GM12878 (cell line): Measurements from ENCODE around the gene GCSAML. TPM values are rescaled to one million over a fixed set of nuclear protein-coding genes. Genes with fewer than 3 reads are reported as not detected.

Experiments
- ATAC-seq: fragments of 200-7000 bp; cut with Tn5 transposase; 3 replicates; pipeline ENCODE4 v1.9.1; 2020; ENCODE audit warnings: mild to moderate bottlenecking, moderate library complexity
- BruUV-seq: library from RNA; stranded (reverse); fragments of 400-500 nt; replicated peaks from 2 replicates; lab custom pipeline; 2021; lab: Mats Ljungman, UMichigan
- CTCF ChIA-PET: fragments of 300-600 bp; sonication (Branson Sonifier 250); formaldehyde crosslinking; extraction: SDS; loops from one replicate; lab custom pipeline; 2021; ENCODE audit warnings: inconsistent platforms; lab: Yijun Ruan, JAX
- POLR2A ChIA-PET: fragments of 350-600 bp; formaldehyde crosslinking; extraction: SDS; loops from one replicate; lab custom pipeline; 2021; ENCODE audit warnings: inconsistent platforms; lab: Charles Lee
- RAD21 ChIA-PET: fragments of 300-600 bp; sonication (Branson Sonifier 250); formaldehyde crosslinking; loops from one replicate; lab custom pipeline; 2023; ENCODE audit warnings: antibody characterized with exemption; ENCODE audit not compliant: unreplicated experiment; lab: Charles Lee
- SMC1A ChIA-PET: fragments of 300-600 bp; sonication (Branson Sonifier 250); formaldehyde crosslinking; loops from one replicate; lab custom pipeline; 2023; ENCODE audit not compliant: unreplicated experiment, uncharacterized antibody; lab: Charles Lee
- DNase-seq: peaks from one replicate; pipeline ENCODE4 v3.0.0-alpha.2; 2011; ENCODE audit warnings: low read depth, low spot score
- FAIRE-seq: peaks from 3 replicates; lab custom pipeline; 2011; peaks lifted over from hg19 to GRCh38; lab: Jason Lieb, UNC
- H2AFZ ChIP-seq: 2 replicates; pipeline ENCODE4 v1.6.0; 2011; ENCODE audit warnings: low read depth, low read length, control low read depth; ENCODE audit not compliant: control insufficient read depth
- H3K27ac ChIP-seq: 2 replicates; pipeline ENCODE4 v1.5.1; 2011; ENCODE audit warnings: control low read depth; ENCODE audit not compliant: control insufficient read depth, insufficient read depth
- H3K27me3 ChIP-seq, 2 experiments: replicated peaks in 1 of 2; 2 replicates each; pipeline versions ENCODE4 v1.6.0 to v1.6.1; 2011; ENCODE audit warnings: low read length in 1 of 2; ENCODE audit not compliant: control insufficient read depth in 2 of 2, insufficient read depth in 2 of 2
- H3K36me3 ChIP-seq, 2 experiments: 2 replicates each; pipeline ENCODE4 v1.5.1; 2011; ENCODE audit warnings: low read length in 1 of 2; ENCODE audit not compliant: control insufficient read depth in 2 of 2, insufficient read depth in 2 of 2
- H3K4me1 ChIP-seq: 2 replicates; pipeline ENCODE4 v1.6.1; 2011; ENCODE audit warnings: mild to moderate bottlenecking, low read length, moderate library complexity, mixed read lengths; ENCODE audit not compliant: control insufficient read depth, insufficient read depth
- H3K4me2 ChIP-seq: 2 replicates; pipeline ENCODE4 v1.6.0; 2011; ENCODE audit warnings: control low read depth; ENCODE audit not compliant: control insufficient read depth, insufficient read depth
- H3K4me3 ChIP-seq: fragments of 200-600 bp; sonication (generic); 2 replicates; pipeline ENCODE4 v1.5.1; 2016
- H3K79me2 ChIP-seq: 2 replicates; pipeline ENCODE4 v1.6.0; 2011; ENCODE audit warnings: low read length; ENCODE audit not compliant: control insufficient read depth, insufficient read depth
- H3K9ac ChIP-seq: 2 replicates; pipeline ENCODE4 v1.8.0; 2011; ENCODE audit warnings: low read length, control low read depth, mixed read lengths; ENCODE audit not compliant: control insufficient read depth, insufficient read depth
- H3K9me3 ChIP-seq: replicated peaks from 3 replicates; pipeline ENCODE4 v1.5.1; 2011; ENCODE audit warnings: mild to moderate bottlenecking, low read length; ENCODE audit not compliant: control insufficient read depth, insufficient read depth
- H4K20me1 ChIP-seq: 2 replicates; pipeline ENCODE4 v1.6.0; 2011; ENCODE audit not compliant: control insufficient read depth, insufficient read depth
- BRCA1 ChIP-seq: IDR thresholded peaks from 2 replicates; pipeline ENCODE4 v1.6.1; 2011; ENCODE audit warnings: low read depth, low read length, improper control_type of control experiment
- EGR1 ChIP-seq, 2 experiments: IDR thresholded peaks; 1 replicate in 1 of 2; 2 replicates in 1 of 2; pipeline ENCODE4 v1.6.1; 2011 to 2012; ENCODE audit warnings: low read depth in 2 of 2, low read length in 2 of 2, borderline replicate concordance in 1 of 2, mild to moderate bottlenecking in 1 of 2, moderate library complexity in 1 of 2
- ESRRA ChIP-seq: IDR thresholded peaks from 2 replicates; pipeline ENCODE4 v1.6.1; 2012; ENCODE audit warnings: mild to moderate bottlenecking, low read length, improper control_type of control experiment
- ETV6 ChIP-seq, 2 experiments: fragments of 450-650 bp in 1 of 2; IDR thresholded peaks in 1 of 2; conservative IDR thresholded peaks in 1 of 2; 2 replicates each; pipeline ENCODE4 v1.6.1; 2014; ENCODE audit warnings: antibody characterized with exemption in 1 of 2, borderline replicate concordance in 1 of 2, low read depth in 1 of 2, mild to moderate bottlenecking in 1 of 2, moderate library complexity in 1 of 2
- GABPA ChIP-seq: IDR thresholded peaks from 2 replicates; pipeline ENCODE4 v1.6.1; 2014; ENCODE audit warnings: antibody characterized with exemption, low read depth, mild to moderate bottlenecking, inconsistent platforms
- GATAD2B ChIP-seq: fragments of 450-650 bp; conservative IDR thresholded peaks from 2 replicates; pipeline ENCODE4 v1.6.1; 2017; ENCODE audit warnings: low read depth, mild to moderate bottlenecking, moderate library complexity
- MTA2 ChIP-seq: fragments of 450-650 bp; IDR thresholded peaks from 2 replicates; pipeline ENCODE4 v1.6.1; 2016; ENCODE audit warnings: low read depth, mild to moderate bottlenecking, moderate library complexity
- NFYA ChIP-seq: IDR thresholded peaks from 2 replicates; pipeline ENCODE4 v1.6.1; 2011; ENCODE audit warnings: low read depth, mild to moderate bottlenecking, low read length, improper control_type of control experiment, borderline replicate concordance
- PAX8 ChIP-seq: fragments of 450-650 bp; IDR thresholded peaks from 2 replicates; pipeline ENCODE4 v1.6.1; 2017; ENCODE audit warnings: mild to moderate bottlenecking, moderate library complexity
- POLR2AphosphoS5 ChIP-seq: IDR thresholded peaks from 2 replicates; pipeline ENCODE4 v1.6.1; 2011; ENCODE audit warnings: mild to moderate bottlenecking, low read length, inconsistent platforms
- RAD21 ChIP-seq: IDR thresholded peaks from 2 replicates; pipeline ENCODE4 v1.6.1; 2011; ENCODE audit warnings: mild to moderate bottlenecking, low read depth, low read length, moderate library complexity; ENCODE audit not compliant: insufficient read depth
- RBBP5 ChIP-seq: fragments of 200-600 bp; sonication (generic); conservative IDR thresholded peaks from 2 replicates; pipeline ENCODE4 v1.6.1; 2016
- SMAD5 ChIP-seq: IDR thresholded peaks from 2 replicates; pipeline ENCODE4 v1.6.1; 2016; ENCODE audit warnings: antibody characterized with exemption, low read depth
- ZBED1 ChIP-seq: IDR thresholded peaks from 2 replicates; pipeline ENCODE4 v1.6.1; 2016; ENCODE audit warnings: borderline replicate concordance
- WGBS: methylation state at CpG from one replicate; pipeline ENCODE4 v1.1.6; 2016; ENCODE audit warnings: low lambda C conversion rate; ENCODE audit not compliant: insufficient replicate concordance, insufficient coverage; ENCODE audit errors: missing lambda C conversion rate; 5-methylcytosine and 5-hydroxymethylcytosine counted together
- in situ Hi-C: fragments of 300-500 bp; cut with MboI; formaldehyde crosslinking; loops from 9 replicates; pipeline ENCODE4 v1.14.3; 2018; ENCODE audit warnings: mixed read lengths
- intact Hi-C: fragments of 100-400 bp; cut with micrococcal nuclease; formaldehyde crosslinking; loops from one replicate; pipeline ENCODE4 v1.14.2; 2022; ENCODE audit not compliant: unreplicated experiment
- polyA plus RNA-seq, 11 experiments: library from polyadenylated mRNA; depleted of rRNA in 4 of 11; unstranded in 6 of 11; stranded (reverse) in 5 of 11; fragments of >200 nt; fragmentation: Nextera tagmentation in 4 of 11; fragmentation: Illumina TruSeq in 1 of 11; extraction: Ambion mirVana in 4 of 11; extraction: Trizol in 1 of 11; gene quantifications; 1 replicate in 1 of 11; 2 replicates in 10 of 11; pipeline versions ENCODE4 v1.2.1 to v1.2.3, GENCODE V29; 2011 to 2016; ENCODE audit warnings: inconsistent platforms in 2 of 11, missing spikeins in 2 of 11, low read depth in 1 of 11
- total RNA-seq, 4 experiments: library from RNA; depleted of rRNA in 3 of 4; stranded (reverse); fragments of >200 nt in 3 of 4; fragmentation: Illumina TruSeq in 1 of 4; extraction: Trizol in 1 of 4; gene quantifications; 2 replicates each; pipeline versions ENCODE4 v1.2.1 to v1.2.3, GENCODE V29; 2013 to 2021
- TF ChIP-seq, protein P1 (sequence below): fragments of 450-650 bp; IDR thresholded peaks from 2 replicates; pipeline ENCODE4 v1.6.1; 2017; ENCODE audit warnings: borderline replicate concordance
- TF ChIP-seq, protein P2 (sequence below): fragments of 450-650 bp; IDR thresholded peaks from 2 replicates; pipeline ENCODE4 v1.6.1; 2017; ENCODE audit warnings: low read depth, mild to moderate bottlenecking, moderate library complexity

The GCSAML gene
- total and polyA plus RNA-seq, 10 of the 15 experiments (the other 5 are each of a cell fraction or from before 2014, with no cell fraction given) = 0.03 TPM; not detected in 9

DNA sequence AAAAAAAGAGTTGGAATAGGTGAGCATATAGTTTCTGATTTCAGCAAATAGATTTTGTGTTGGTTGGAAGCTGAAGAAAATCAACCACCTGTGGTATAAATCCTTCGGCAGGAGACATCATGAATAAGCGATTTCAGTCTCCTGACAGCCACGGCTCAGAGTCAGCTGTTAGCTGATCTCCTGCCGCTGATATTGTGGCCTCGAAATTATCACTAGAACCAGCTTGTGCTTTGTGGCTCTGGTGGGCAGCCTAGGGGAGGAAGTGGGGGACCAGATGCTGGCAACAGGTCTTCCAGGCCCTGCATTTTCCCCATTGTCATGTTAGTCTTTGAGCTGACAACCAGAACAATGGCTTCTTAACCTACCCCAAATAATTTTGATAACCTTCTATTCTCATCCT lies 842 bp upstream of the GCSAML start:
- CTCF ChIA-PET = interaction anchor here (0.6 kb wide), 1 partner anchor 62 kb away, joined by 3 read pairs; no protein-coding TSS in a partner anchor
- POLR2A ChIA-PET = no interaction called here
- BruUV-seq = no TSS peak
- RAD21 ChIA-PET = no interaction called here
- intact Hi-C loops = no loop called here
- TF ChIP-seq RAD21 = no peak
- TF ChIP-seq RBBP5 = no peak
- no peak for TF ChIP-seq EGR1 (IDR thresholded peaks at IDR 0.05; ENCODE audit: borderline replicate concordance in 1 of 2, low read depth in 2 of 2, low read length in 2 of 2)
- TF ChIP-seq GATAD2B = no peak
- no peak for TF ChIP-seq PAX8
- no peak for TF ChIP-seq SMAD5
- TF ChIP-seq POLR2AphosphoS5 = no peak
- TF ChIP-seq MTA2 = no peak
- TF ChIP-seq BRCA1 = no peak
- no peak for TF ChIP-seq GABPA
- no peak for TF ChIP-seq ESRRA
- TF ChIP-seq NFYA = no peak
- no peak for TF ChIP-seq ETV6 (conservative IDR thresholded peaks at IDR 0.05 in 1 of 2, IDR thresholded peaks at IDR 0.05 in 1 of 2; ENCODE audit: borderline replicate concordance in 1 of 2, low read depth in 1 of 2)
- TF ChIP-seq, protein P1, sequence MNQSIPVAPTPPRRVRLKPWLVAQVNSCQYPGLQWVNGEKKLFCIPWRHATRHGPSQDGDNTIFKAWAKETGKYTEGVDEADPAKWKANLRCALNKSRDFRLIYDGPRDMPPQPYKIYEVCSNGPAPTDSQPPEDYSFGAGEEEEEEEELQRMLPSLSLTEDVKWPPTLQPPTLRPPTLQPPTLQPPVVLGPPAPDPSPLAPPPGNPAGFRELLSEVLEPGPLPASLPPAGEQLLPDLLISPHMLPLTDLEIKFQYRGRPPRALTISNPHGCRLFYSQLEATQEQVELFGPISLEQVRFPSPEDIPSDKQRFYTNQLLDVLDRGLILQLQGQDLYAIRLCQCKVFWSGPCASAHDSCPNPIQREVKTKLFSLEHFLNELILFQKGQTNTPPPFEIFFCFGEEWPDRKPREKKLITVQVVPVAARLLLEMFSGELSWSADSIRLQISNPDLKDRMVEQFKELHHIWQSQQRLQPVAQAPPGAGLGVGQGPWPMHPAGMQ = no peak
- no peak for TF ChIP-seq ZBED1
- TF ChIP-seq, protein P2, sequence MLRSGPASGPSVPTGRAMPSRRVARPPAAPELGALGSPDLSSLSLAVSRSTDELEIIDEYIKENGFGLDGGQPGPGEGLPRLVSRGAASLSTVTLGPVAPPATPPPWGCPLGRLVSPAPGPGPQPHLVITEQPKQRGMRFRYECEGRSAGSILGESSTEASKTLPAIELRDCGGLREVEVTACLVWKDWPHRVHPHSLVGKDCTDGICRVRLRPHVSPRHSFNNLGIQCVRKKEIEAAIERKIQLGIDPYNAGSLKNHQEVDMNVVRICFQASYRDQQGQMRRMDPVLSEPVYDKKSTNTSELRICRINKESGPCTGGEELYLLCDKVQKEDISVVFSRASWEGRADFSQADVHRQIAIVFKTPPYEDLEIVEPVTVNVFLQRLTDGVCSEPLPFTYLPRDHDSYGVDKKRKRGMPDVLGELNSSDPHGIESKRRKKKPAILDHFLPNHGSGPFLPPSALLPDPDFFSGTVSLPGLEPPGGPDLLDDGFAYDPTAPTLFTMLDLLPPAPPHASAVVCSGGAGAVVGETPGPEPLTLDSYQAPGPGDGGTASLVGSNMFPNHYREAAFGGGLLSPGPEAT = no peak
- SMC1A ChIA-PET = no interaction called here
- no peaks in the 10 kb centered on the region for H3K9me3 ChIP-seq
- H3K4me1 ChIP-seq = no peaks in the 10 kb centered on the region
- no peak overlapping the region for H3K27ac ChIP-seq
- DNase-seq (no peak), ATAC-seq (no peak), FAIRE-seq (no peak)
- H3K36me3 ChIP-seq = no peaks in the 10 kb centered on the region
- 0% methylated on average over 5 of the region's 5 CpGs for WGBS
- in situ Hi-C loops = no loop called here
- no peaks in the 10 kb centered on the region for H3K79me2 ChIP-seq
- H2AFZ ChIP-seq = no peak overlapping the region
- H3K9ac ChIP-seq = no peak overlapping the region
- no peaks in the 10 kb centered on the region for H4K20me1 ChIP-seq
- no peaks in the 10 kb centered on the region; a peak in 1 of 4 replicates for H3K27me3 ChIP-seq
- no peak overlapping the region for H3K4me2 ChIP-seq
- no peak overlapping the region for H3K4me3 ChIP-seq
